Inferior parietal cortex (tissue), 1 donor: ENCODE data around the gene CD37.

Experiments used
- DNase-seq: peaks from one replicate; pipeline ENCODE4 v3.0.0-alpha.2; 2016; ENCODE audit errors: extremely low spot score

Gene CD37

DNA sequence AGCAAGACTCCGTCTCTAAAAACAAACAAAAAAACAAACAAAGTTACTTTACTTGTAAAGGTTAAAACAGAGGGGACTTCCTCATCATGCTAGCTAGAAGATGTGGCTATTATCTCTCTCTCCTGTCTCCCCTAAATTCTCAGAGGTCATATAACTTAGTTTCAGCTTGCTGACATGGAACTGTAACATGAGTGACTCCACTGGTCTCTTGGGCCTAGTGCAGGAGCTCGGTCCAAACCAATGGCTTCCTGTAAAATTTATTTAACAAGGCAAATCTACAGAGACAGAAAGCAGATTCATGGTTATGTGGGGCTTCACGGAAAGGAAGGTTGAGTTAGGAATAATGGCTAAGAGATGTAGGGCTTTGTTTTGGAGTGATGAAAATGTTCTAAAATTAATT lies 43.3 kb downstream of the CD37 start:
- DNase-seq: no peak

GRCh38 chr19:49380391-49380790 lies 45.2 kb downstream of the CD37 start:
- no peak for DNase-seq

GRCh38 chr19:49382639-49383038 lies 47.4 kb downstream of the CD37 start:
- DNase-seq: no peak

DNA sequence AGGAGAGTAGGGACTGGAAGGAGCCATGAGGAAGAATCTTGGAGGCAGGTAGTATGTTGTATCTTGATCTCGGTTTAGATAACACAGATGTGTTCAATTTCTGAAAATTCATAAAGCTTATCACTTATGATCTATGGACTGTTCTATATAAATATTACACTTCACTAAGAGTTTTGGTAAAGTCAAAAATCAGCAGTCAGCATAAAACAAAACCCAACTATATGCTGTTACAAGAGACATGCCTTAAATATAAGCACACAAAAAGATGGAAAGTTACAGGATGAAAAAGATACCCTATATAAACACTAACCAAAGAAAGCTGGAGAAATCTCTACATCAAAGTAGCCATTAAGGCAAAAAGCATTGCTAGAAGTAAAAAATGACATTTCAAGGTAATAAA lies 48.4 kb downstream of the CD37 start:
- no peak for DNase-seq

GRCh38 chr19:49387936-49388372 lies 52.7 kb downstream of the CD37 start, which contains the start of gene KASH5:
KASH5 (plus strand) TSS chr19:49388249; CDS start chr19:49390884, 2,635 bp downstream.
- DNase-seq: peak; percentile 35

DNA sequence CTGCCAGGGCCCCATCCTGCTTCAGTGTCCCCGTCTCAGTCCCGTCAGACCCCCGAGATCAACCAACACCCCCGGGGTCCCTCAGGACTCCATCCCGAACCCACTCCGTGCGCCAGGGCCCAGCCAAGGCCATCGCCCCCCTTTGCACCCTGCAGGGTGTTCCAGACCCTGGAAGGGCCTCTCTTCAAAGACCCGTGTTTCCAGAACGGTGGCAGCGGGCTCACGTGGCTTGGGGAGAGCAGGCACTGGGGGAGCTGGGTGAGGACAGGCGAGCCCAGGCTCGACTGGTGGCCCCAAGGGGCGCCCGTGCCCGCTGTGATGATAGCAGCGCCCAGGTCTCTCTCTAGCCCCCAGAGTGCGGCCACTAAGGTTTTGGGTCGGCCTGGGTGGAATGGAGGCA lies 54.2 kb downstream of the CD37 start:
- no peak for DNase-seq
